ENCODE results near the gene CRX.

GRCh38 chr19:47890865-47891621 lies 69.3 kb downstream of the CRX start:
- TF ChIP-seq EZH2phosphoT487 (IDR thresholded peaks at IDR 0.05; ENCODE audit: insufficient read depth, low read depth) (no peak), EZH2 (IDR thresholded peaks at IDR 0.05; ENCODE audit: insufficient read depth, poor library complexity, severe bottlenecking) (no peak)

All from GM23248 (cell line).